Activated naive CD8-positive, alpha-beta T cell treated with anti-CD3 and anti-CD28 coated beads, Interleukin-2, amount 50 U/mL, for 16 hours (primary cell): ENCODE measurements around the gene TLL2.
"Not testable (repeated sequence)": the region's sequence is repeated elsewhere in the genome, so short reads cannot be mapped to it uniquely, and the experiment has no call there.

Experiments used
- DNase-seq: peaks from one replicate; pipeline ENCODE4 v3.0.0-alpha.2; 2020; ENCODE audit warnings: low read depth, low spot score

Gene TLL2

DNA sequence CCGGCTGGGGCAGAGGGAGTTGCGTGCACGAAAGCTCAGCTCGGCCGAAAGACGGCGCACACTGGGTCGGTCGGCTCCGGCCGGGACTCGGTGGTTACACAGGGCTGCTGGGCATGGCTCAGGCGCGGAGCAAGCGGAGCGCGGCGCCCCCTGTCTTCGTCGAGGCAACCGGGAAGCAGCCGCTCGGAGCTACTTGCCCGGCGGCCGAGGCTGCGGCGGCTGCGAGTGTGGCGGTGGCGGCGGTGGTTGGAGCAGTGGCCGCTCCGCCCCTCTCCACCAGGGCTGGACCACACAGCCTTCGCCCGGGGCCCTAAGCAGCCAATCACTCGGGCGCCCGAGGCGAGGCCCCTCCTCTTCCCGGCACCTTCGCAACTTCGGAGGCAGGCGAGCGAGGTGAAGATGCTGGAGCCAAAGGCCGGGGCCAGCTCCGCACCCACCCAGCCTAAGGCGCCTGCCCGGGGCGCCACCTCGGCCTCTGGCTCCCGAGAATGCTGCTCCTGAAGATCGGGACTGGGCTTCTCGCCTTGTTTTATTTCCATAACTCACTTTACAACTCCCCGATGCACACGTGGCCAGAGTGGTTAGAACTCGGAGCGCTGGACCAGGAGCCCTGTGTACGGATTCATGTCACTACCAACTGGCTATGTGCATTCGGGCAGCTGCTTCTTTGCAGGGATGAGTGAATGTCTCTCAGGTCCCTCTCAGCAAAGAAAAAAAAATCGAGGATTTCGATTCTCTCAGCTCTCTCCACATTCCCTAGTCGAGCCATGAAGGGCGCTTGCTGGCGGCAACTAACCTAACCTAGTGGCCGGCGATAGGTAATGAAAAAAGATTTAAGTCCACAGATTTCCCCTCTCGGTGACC lies at the start of gene TLL2:
TSS of gene TLL2 (minus strand) at position 229 of the 864 bp plus-strand sequence. CDS start 241 bp downstream, outside the sequence.
- no peak for DNase-seq

DNA sequence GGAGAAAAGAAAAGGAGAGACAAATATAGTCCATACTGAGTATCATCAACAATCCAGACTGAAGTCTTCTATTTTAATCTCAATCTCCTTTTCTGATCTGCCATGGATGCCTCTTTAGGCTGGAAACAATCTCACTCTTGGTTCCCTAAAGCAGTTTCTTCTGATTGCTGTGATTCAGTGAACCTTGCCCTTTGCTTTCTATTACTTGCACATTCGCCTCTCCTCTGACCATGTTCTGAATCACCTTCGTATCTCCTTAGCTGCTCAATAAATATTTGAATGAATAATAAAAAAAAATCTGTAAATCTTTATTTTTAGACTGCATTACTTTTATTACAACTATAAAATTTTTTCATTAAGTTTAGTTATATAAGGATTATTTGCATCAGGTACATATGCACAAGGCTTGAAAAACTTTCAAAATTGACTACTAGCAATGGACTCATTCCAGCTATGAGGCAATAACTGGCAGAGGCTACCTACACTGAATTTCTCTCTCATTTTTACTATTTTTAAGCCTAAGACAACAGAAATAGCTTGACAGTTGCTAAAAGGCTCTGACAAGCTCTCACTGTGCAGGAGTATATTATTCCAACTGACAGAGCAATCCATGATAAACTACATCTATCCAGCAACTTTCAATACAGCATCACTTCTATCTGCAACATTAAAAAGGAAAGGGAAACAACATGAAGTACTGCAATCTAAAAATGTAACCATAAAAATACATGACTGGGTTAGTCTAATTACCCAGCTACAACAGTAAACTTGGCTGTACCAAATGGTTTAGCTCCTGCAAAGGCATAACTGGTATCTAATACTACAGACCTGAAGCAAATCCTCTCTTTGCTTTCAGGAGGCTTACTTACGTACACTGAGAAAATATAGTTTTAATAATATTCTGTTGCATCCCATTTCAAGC lies 47.5 kb upstream of the TLL2 start:
- DNase-seq: no peak

DNA sequence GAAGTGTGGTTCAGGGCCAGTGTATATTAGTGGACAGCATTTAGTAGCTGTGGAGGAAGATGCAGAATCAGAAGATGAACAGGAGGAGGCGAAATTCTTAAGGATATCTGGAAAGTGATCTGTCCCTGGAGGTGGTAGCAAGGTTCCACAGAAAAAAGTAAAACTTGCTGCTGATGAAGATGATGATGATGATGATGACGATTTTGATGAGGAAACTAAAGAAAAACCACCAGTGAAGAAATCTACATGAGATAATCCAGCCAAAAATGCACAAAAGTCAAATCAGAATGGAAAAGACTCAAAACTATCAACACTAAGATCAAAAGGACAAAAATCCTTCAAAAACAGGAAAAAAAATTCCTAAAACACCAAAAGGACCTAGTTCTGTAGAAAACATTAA lies 46.8 kb upstream of the TLL2 start:
- DNase-seq: no peak

DNA sequence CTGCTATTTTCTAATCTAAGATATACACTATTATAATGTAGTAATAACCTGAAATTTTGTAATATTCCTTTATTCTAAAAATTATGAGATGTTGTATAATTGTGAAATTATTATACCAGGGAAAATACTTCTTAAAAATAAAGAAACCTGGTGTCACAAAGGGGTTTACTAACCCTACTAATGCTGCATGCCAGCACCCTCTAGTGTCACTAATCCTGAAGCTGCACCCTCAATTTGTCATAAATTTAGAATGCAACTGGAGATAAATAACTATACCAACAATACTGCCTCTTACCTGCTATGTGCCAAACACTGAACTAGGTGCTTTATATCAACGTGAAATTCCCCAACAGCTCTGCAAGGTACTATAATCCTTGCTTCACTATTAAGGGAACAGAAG lies 42.3 kb upstream of the TLL2 start:
- DNase-seq: no peak

DNA sequence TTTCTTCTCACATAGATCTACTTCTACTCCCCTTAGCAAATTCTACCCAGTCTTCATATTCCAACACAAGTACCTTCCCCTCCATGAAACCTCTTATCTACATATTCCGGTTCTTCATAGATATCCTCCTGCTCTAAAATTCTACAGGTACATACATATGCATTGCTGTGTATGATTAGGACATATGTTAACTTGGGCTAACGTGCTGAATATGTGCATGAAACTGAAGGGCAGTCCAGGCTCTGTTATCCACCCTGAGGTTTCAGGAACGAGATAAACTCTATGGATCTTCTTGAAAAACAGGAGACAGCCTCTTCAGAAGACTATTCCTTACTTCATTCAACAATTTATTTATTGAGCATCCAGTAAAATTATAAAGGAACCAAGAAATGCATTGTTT lies 41.6 kb upstream of the TLL2 start:
- DNase-seq: no peak

DNA sequence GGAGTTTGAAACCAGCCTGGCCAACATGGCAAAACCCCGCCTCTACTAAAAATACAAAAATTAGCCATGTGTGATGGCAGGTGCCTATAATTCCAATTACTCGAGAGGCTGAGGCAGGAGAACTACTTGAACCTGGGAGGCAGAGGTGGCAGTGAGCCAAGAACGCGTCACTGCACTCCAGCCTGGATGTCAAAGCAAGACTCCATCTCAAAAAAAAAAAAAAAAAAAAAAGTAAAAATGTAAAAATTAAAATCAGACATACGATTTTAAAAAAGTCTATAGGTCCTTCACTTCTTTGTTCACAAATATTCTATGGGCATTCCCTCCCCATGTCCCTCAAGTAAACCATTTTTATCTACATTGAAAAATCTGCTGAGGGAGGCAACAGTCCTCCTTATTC lies 34.9 kb upstream of the TLL2 start:
- DNase-seq: no peak

DNA sequence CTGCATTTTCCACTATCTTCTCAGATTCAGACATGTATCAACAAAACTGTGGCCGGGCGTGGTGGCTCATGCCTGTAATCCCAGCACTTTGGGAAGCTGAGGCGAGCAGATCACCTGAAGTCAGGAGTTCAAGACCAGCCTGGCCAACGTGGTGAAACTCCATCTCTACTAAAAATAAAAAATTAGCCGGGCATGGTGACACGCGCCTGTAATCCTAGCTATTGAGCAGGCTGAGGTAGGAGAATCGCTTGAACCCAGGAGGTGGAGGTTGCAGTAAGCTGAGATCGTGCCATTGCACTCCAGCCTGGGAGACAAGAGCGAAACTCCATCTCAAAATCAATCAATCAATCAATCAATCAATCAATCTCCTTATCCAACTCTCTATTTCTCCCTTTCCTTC lies 31.8 kb upstream of the TLL2 start:
- DNase-seq: not testable (repeated sequence)

DNA sequence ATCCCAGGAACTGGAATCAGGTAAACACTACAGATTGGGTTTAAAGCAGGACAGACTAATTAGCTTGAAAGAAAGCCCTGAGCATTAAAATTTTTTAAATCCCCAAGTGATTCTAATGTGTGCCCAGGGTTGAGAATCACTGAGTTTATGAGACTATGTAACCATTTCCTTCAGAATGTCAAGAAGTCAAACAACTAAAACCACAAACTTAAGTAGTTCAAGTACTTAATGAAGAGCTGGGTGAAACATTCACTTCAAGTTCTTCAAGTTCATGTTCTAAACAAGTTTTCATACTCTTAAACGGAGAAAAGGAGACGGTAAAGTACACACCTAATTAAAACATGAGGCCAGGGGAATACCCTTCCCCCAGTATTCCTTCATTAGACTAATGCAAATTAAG lies 28.2 kb upstream of the TLL2 start:
- no peak for DNase-seq

DNA sequence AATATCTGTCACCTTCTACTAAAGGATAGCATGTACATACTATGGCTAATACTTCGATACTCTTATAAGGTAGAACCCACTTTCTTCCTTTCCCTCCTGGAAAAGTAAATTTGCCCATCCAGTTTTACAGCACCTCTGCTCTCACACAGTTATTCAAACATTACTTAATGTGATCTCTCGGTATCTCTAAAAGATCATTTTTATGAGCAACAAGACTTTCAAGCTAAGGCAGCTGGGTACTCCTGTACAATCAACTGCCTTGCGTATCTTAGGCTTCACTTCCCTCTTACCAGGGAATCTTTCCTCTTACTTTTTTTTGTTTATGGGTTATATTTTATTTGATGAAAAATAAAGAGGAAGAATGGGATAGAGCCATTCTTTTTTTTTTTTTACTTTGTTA lies 26.5 kb upstream of the TLL2 start:
- DNase-seq: no peak

DNA sequence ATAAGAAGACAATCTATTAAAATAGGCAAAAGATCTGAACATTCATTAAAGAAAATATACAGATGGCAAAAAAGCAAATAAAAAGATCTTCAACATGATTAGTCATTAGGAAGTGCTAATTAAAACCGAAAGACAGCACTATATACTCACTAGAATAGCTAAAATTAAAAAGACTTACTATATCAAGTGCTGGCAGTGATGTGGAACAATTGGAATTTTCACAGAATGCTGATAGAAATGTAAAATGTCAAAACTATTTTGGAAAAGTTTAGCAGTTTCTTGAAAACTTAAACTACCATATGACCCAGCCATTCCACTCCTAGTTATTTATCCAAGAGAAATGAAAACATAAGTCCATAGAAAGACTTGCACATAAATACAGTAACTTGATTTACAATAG lies 25.0 kb upstream of the TLL2 start:
- DNase-seq: no peak

DNA sequence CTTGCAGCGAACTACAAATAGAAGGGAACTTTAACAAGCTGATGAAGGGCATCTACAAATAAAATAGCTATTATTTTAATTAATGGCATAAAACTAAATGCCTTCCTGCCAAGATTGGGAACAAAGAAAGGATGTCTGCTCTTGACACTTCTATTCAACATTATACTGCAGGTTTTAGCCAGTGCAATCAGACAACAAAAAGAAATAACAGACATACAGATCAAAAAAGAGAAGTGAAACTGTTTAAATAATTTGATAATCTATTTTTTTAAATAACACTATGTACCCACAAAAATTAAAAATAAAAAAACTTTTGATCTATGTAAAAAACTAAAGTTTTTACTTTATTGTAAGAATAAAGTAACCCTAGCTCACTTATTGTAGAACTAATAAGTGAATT lies 22.4 kb upstream of the TLL2 start:
- no peak for DNase-seq

DNA sequence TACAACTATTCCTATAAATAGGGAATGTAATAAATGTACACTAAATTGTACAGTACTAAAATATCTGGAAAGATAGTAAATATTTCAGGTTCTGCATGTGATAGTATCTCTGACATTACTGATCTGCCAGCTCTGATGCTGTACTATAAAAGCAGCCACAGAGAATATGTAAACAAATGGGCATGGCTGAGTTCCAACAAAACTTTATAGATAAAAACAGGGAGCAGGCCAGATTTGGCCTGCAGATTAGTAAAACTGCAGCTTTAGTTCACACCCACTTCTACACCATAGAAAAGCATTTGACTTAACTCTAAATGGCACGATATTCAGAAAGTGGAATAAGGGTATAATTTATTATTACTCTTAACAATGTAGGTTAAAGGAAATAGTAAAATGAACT lies 18.8 kb upstream of the TLL2 start:
- no peak for DNase-seq

DNA sequence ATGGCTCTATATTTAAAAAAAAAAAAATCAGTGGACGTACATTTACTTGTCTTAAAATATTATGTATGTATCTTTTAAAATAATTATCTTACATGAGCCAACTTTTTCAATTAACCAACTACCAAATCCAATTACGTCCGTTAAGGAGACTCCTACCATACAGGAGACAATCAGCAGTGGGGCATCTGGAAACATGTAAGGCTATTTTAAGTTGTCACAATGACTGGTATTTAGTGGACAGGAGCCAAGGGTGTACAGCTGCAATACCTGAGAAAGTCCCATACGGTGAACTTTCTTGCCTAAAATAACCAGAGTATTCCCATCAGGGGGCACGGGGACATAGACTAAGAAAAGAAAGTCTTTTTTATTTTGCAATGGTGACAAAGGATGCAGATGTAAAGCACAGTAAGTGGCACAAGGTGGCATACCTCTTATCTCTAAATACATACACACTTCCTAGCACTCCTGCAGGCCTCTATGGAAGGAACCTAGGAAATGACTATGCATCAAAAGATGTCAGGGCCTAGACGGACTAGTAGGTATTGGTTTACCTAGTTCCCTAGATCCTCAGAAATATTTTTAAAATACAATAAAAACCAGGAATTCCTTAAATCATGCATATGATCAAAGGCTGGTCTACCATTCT lies 16.0 kb upstream of the TLL2 start:
- DNase-seq: no peak

DNA sequence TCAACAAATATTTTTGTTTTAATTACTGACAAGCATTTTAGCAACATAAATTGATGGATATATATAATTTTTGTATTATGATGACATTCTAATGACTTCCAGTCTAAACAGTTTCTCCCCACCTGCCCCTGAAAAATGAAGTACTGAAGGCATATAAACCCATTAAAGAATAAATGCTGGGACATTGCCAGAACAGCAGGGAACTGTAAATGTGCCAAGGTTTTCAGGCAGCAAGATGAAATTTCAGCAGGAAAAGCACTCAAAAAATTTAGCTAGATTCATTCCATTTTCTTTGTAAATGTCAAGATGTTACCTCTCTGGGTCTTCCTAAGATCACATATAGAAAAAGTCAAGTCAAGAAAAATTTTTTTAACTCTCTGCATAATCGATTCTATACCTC lies 11.0 kb upstream of the TLL2 start:
- DNase-seq: no peak

DNA sequence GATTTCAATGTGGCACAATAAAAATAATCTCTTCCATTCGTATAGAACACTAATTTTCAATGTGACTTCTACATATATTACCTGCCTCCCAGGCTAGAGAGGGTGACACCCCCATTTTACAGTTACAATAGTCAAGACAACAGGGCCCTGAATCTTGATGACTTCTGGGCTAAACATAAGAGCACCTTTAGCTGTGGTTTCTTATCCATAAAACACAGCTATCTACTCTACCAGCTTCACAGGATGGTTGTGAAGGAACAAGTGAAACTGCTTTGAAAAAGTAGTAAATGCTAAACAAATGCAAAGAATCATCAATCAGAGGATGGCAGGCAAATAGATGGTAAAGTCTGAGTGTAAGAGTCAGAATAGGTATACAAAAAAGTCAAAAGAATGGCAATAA lies 3.6 kb upstream of the TLL2 start:
- DNase-seq: no peak

DNA sequence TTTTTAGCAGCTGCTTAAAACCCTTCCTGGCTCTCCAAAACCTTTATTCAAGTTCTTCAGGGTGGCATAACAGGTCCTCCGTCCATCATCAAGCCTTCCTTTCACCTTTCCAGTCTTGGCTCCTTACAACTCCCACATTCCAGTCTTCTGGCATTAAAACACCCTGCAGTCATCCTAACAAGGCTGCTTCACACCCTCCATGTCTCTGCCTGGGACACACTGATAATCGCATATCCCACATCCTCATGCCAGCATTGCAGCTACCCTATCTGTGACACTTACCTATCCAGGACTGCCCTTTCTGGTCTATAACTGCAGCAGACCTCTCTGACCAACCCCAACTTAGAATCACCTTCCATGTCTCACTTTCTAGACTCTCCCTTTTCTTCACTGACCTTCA lies 2.6 kb upstream of the TLL2 start:
- no peak for DNase-seq

DNA sequence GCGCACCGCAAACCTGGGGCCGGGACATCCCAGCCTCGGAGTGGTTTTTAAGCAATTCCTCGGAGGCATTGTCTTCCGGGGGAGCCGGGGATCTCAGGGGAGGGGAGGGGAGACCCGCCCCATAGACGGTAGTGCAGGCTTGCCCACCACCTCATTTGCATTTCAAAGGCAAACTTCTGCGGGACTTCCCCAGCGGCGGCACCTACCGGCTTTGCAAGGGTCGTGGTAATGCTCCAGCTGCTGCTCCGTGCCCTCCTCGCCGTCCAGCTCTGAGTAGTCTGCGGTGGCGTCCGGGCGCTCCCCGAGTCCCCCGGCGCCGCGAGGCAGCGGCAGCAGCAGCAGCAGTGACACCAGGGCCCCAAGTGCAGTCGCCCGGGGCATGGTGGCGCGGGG lies 425 bp downstream of the TLL2 start:
- no peak for DNase-seq

DNA sequence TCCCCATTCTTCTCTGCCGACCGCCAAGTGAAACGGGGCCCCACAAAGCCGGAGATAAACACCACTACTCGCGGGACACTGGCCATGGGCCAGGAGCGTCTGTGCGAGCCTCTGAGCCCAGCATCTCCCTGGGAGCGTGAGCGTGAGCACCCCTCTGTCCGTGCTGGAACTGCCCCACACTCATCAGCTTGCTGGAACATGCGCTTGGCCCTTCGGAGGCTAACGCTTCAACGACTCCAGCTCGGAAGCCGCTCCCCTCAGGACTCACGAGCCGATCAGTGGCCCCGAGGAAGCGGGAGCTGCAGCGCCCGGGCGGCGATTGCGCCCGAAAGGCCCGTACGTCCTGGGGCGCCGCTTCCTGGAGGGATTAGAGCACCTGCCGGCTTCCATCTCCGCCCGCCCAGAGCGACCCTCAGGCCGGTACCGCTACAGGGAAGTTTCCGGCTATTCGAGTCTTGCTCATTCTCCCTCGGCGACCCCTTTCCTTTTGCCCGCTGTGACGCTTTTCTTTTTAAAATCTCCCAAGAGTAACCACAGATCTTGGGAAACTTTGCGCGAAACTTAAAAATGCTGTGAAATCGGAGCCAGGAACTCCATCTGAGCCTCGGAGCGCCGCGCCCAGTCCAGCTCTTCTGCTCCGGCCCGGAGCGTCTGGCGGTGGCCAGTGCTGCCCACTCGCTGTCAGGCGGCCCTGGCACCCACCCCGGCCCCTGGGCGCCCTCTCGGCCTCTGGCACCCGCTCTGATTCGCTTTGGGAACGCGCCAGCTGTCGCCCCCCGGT lies 1.0 kb downstream of the TLL2 start:
- no peak for DNase-seq

DNA sequence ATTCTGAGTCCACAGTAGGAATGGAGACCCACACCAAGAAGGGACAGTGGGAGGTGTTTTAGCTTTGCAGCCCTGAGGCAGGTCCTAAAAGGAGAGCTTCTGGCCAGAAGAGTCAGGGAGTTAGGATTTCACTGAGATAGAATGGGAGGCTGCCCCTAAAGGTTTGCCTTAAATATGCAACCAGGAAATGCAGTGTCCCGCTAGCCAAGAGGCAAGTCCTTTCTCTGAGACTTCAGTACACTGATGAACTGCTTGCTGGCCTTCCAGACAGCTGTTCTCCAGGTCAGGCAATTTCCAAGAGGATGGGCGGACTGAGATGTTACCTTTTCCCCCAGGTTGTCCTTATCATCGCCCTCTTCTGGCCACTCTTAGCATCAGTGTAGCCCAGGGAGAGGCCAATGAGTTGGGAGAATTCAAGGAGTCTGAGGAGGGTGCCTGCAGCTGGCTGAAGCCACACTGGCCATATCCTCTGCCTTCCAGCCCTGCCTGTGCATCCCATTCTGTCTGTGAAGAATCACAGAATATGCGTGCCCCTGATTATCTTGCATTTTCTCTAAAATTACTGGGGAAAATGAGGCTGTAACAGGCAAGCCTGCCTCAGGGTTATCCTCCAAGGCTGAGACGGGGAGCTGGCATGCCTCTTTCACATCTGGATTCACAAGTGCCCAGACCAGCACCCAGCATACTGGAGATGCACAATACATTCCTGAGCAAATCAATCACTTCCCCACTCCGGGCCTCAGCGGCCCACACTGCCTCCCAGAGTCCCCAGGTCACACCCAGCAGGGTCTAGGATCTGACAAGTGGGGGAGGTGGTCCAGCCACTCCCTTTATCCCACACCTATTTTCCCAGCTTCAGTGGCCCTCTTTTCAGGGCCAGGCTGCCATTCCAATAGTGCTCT lies 2.4 kb downstream of the TLL2 start:
- DNase-seq: no peak

DNA sequence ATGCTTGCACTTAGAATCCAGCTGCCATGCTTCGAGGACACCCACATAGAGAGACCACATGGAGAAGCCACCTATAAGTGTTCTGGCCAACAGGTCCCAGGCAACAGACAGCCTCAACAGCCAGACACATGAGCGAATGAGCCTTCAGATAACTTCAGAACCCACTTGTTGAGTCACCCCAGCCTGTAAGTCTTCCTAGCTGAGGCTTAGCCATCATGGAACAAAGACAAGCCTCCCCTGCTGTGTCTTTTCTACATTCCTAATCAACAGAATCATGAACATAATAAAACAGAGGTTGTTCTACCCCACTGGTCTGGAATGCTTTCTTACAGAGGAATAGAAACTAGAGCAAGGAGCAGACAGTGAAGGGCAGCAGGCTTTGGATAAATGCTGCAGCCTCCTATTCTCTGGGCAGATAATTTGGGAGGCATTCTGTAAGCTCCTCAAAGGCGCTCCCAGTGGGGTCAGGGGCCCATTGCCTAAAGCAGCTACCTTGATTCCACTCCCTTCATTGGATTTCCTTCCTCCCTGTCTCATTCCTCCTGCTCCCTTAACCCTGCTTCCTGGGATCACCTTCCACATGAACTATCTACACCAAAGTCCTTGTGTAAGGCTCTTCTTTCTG lies 4.6 kb downstream of the TLL2 start:
- no peak for DNase-seq
